A673 (cell line): ENCODE data around the gene GRIK3. TPM values are rescaled to one million over a fixed set of nuclear protein-coding genes. Genes with fewer than 3 reads are reported as not detected.

Experiments used
- BruUV-seq: library from RNA; stranded (reverse); fragments of 400-500 nt; replicated peaks from 2 replicates; lab custom pipeline; 2021; lab: Mats Ljungman, UMichigan
- CTCF ChIA-PET: fragments of 300-600 bp; sonication (Branson Sonifier 250); formaldehyde crosslinking; loops from one replicate; lab custom pipeline; 2022; ENCODE audit warnings: antibody characterized with exemption; lab: Charles Lee
- POLR2A ChIA-PET: fragments of 300-600 bp; sonication (Branson Sonifier 250); formaldehyde crosslinking; loops from one replicate; lab custom pipeline; 2022; ENCODE audit warnings: antibody characterized with exemption; ENCODE audit not compliant: low non-redundant PET; lab: Charles Lee
- DNase-seq: peaks from one replicate; pipeline ENCODE4 v3.0.0-alpha.2; 2015; ENCODE audit warnings: low spot score
- H3K27ac ChIP-seq: fragments of 200-600 bp; sonication (generic); 2 replicates; pipeline ENCODE4 v1.5.1; 2016; ENCODE audit warnings: mixed run types, low read depth, mild to moderate bottlenecking, mixed read lengths, antibody characterized with exemption, low read length; ENCODE audit not compliant: poor library complexity, severe bottlenecking
- H3K27me3 ChIP-seq: fragments of 200-600 bp; sonication (generic); replicated peaks from 2 replicates; pipeline ENCODE4 v1.6.1; 2017; ENCODE audit warnings: mixed run types, low read depth, mild to moderate bottlenecking, mixed read lengths, antibody characterized with exemption, low read length; ENCODE audit not compliant: insufficient read depth, poor library complexity
- H3K36me3 ChIP-seq: fragments of 200-600 bp; sonication (generic); 2 replicates; pipeline ENCODE4 v1.6.1; 2016; ENCODE audit warnings: mixed run types, mild to moderate bottlenecking, mixed read lengths, antibody characterized with exemption, low read length; ENCODE audit not compliant: insufficient read depth, poor library complexity, severe bottlenecking
- H3K4me1 ChIP-seq: fragments of 200-600 bp; sonication (generic); 2 replicates; pipeline ENCODE4 v1.6.1; 2017; ENCODE audit warnings: mixed run types, mild to moderate bottlenecking, mixed read lengths, antibody characterized with exemption, low read length; ENCODE audit not compliant: insufficient read depth, poor library complexity, severe bottlenecking
- H3K4me3 ChIP-seq: fragments of 200-600 bp; sonication (generic); 2 replicates; pipeline ENCODE4 v1.5.1; 2016; ENCODE audit warnings: low read depth, mixed run types, mild to moderate bottlenecking, mixed read lengths, low read length; ENCODE audit not compliant: poor library complexity, severe bottlenecking
- H3K9me3 ChIP-seq: fragments of 200-600 bp; sonication (generic); 2 replicates; pipeline ENCODE4 v1.6.1; 2016; ENCODE audit warnings: mixed run types, low read depth, mild to moderate bottlenecking, mixed read lengths, antibody characterized with exemption, low read length; ENCODE audit not compliant: poor library complexity, severe bottlenecking
- CTCF ChIP-seq: fragments of 300-800, 200-600 bp; sonication (generic); conservative IDR thresholded peaks from 2 replicates; pipeline ENCODE4 v1.5.1; 2017; ENCODE audit warnings: low read depth, mild to moderate bottlenecking, antibody characterized with exemption, low read length, moderate library complexity, mixed read lengths
- EZH2 ChIP-seq: fragments of 200-600 bp; sonication (generic); IDR thresholded peaks from 2 replicates; pipeline ENCODE4 v1.6.1; 2017; ENCODE audit warnings: borderline replicate concordance, low read depth, mild to moderate bottlenecking, mixed read lengths, antibody characterized with exemption, low read length; ENCODE audit not compliant: poor library complexity, severe bottlenecking
- intact Hi-C: fragments of 100-400 bp; cut with micrococcal nuclease; formaldehyde crosslinking; loops from one replicate; pipeline ENCODE4 v1.10.0; 2022; ENCODE audit not compliant: unreplicated experiment
- total RNA-seq: library from RNA; stranded (reverse); gene quantifications from 2 replicates; pipeline ENCODE4 v1.2.3, GENCODE V29; 2021

GRIK3 gene
- total RNA-seq, 1 experiment from 2014 or later = 0.17 TPM

GRCh38 chr1:36825226-36825625 is 209.1 kb downstream of the GRIK3 start:
- Histone ChIP-seq H3K36me3 (no peaks in the 10 kb centered on the region), H3K4me3 (no peak overlapping the region), H3K4me1 (no peaks in the 10 kb centered on the region), H3K9me3 (no peaks in the 10 kb centered on the region), H3K27ac (no peak overlapping the region), H3K27me3 (peaks cover 11% of the 10 kb centered on the region)
- ChIA-PET POLR2A (no interaction called here), CTCF (no interaction called here)
- no peak for TF ChIP-seq EZH2
- no peak for TF ChIP-seq CTCF
- DNase-seq = no peak
- no TSS peak for BruUV-seq
- intact Hi-C loops = no loop called here

- DNase-seq = peak; percentile 14
- H3K36me3 ChIP-seq = no peaks in the 10 kb centered on the region
- H3K4me1 ChIP-seq = no peaks in the 10 kb centered on the region
- ChIA-PET CTCF (no interaction called here), POLR2A (no interaction called here)
- intact Hi-C loops = no loop called here
- H3K4me3 ChIP-seq = no peak overlapping the region
- no peak overlapping the region for H3K27ac ChIP-seq
- TF ChIP-seq CTCF = no peak
- no peak for TF ChIP-seq EZH2
- BruUV-seq = no TSS peak
- H3K9me3 ChIP-seq = no peaks in the 10 kb centered on the region
- peaks cover 12% of the 10 kb centered on the region for H3K27me3 ChIP-seq
These were observed 209.9 kb downstream of the GRIK3 start for GRCh38 chr1:36824390-36824861.

GRCh38 chr1:36822648-36823047 is 211.7 kb downstream of the GRIK3 start:
- no peaks in the 10 kb centered on the region for H3K36me3 ChIP-seq
- no peak overlapping the region for H3K4me3 ChIP-seq
- DNase-seq = no peak
- H3K4me1 ChIP-seq = no peaks in the 10 kb centered on the region
- H3K9me3 ChIP-seq = no peaks in the 10 kb centered on the region
- BruUV-seq = no TSS peak
- POLR2A ChIA-PET = no interaction called here
- intact Hi-C loops = no loop called here
- TF ChIP-seq EZH2 (no peak), CTCF (no peak)
- no peak overlapping the region for H3K27ac ChIP-seq
- CTCF ChIA-PET = no interaction called here
- H3K27me3 ChIP-seq = peaks cover 12% of the 10 kb centered on the region
